HG02884 (cell line): ENCODE measurements around the gene TRAF1.
A peak's percentile ranks its signal among the peaks of the same experiment; 100 is the strongest.

Experiments
- ATAC-seq: cut with Tn5 transposase; IDR thresholded peaks from one replicate; pipeline ENCODE4 v1.9.1; 2021; ENCODE audit warnings: mild to moderate bottlenecking, moderate library complexity; ENCODE audit not compliant: unreplicated experiment

The TRAF1 gene

DNA sequence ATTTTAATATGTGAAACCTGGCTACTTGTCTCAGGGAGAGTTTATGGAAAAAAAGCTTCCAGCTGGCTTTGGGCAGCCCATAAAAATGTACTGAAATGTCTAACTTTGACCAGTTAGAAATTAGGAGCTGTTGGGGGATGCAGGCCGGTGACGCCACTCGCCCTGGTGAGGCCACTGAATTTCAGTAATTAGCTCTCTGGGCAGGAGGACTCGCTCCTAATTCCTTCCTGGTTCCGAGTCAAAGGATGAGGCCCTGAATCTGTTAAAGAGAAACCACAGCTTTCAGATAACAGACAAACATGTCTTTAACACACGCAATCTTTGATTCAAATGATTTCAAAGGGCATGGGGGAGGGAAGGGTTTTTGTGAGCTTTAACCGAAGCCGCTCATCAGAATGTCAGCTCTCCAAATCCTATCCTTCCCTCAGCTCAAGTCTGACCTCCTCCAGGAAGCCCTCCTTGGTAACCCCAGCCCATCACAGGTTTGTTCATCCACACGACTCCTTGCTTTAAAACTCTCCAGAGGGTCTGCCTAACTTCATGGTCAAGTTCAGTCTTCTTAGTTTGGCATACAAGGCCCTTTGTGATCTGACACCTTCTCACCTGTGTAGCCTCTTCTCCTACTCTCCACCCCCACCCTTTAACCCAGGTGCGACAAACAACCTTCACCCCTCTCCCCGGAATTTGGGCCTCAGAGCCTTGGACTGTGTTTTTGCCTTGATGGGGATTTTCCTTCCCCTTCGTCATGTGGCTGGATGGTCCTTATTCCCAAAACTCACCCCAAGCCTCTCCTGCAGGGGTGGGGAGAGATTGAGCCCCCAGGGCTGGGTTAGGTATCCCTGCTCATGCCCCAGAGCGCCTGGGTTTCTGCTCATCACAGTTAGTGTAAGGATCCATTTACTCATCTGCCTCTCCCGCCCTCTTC lies 36.0 kb downstream of the TRAF1 start:
- no peak for ATAC-seq

DNA sequence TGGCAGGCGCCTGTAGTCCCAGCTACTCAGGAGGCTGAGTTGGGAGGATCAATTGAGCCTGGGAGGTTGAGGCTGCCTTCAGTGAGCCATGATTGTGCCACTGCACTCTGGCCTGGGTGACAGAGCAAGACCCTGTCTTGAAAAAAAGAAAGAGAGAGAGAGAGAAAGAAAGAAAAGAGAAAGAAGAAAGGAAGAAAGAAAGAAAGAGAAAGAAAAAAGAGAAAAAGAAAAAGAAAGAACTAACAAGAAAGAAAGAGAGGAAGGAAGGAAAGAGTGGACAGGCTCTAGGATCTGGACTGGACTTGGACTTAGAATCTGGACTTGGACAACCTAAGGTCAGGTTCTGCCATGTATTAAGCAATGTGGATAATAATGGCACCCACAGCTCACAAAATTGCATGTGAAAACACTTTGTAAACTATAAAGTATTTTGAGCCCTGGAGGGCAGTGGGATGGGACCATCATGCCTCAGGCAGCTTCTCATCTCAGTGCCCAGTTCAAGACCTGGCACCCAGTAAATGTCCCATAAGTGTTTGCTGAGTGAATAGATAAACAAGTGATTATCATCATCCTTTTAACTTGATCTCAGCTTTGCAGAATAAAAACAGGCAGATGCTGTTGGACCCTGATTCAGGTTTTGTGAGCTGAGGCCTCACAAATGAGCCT lies 36.9 kb downstream of the TRAF1 start:
- ATAC-seq: no peak

DNA sequence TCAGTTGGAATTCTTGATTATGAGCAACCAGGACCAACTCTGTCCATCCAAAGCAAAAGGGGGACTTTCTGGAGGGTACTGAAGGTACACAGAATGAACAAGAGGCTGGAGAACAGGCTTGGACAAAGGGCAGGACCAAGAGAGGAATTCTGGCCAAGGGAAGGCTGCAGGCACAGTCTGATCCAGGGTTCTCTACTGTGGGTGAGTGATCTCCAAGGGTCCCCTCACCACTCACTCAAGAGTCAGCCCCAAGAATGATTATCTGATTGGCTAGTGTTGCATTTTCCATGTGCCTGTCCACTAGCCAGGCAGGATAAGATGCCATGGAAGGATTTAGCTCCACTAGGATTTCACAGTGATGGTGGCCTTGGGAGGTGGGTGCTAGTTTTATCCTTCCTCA lies 38.0 kb downstream of the TRAF1 start:
- no peak for ATAC-seq

DNA sequence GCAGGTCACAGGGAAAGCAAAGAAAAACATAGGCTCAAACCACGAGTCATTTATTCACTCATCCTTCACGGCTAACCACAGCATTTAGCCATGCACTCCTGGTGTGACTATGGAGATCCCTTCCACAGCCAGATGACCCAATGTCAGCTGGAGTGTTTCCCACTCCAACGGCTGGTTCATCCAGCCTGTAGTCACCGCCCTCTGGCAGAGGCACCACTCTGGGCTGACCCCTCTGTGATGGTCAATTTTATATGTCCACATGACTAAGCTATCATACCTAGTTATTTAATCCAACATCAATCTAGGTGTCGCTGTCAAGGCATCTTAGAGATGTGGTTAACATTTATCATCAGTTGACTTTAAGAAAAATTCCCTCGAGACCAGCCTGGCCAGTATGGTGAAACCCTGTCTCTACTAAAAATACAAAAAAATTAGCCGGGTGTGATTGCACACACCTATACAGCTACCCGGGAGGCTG lies 40.1 kb downstream of the TRAF1 start:
- no peak for ATAC-seq

DNA sequence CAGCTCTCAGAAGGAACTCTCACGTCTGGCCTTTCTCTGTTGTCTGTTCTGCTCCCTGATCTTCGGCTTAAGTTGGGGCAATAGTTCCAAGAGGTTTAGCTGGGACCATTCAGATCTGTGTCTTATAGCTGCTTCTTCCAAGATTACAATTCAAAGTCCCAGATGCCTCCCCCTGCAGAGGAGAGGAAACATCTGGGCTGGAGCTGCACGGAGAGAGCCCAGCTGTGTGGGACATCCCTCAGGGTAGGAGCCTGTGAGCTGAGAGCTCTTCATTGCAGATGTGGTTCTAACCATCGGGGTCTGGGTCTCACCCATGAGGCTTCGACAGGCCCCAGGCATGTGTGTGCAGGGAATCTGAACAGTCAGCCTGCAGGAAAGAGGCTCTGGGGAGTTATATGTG lies 40.6 kb downstream of the TRAF1 start:
- no peak for ATAC-seq

DNA sequence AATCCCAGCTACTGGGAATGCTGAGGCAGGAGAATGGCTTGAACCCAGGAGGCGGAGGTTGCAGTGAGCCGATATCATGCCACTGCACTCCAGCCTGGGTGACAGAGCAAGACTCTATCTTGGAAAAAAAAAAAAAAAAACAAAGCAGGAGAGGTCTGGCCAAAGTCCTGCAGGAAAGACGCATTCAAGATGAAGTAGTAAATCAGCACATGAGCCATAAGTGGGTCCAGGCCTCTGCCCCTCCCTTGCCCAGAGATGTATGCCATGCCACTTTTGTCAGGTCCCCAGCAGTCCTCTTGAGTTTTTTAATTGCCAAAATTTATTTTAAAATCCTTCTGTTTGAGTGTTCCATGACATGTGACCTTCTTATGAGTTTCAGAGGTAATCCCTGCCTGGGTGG lies 41.1 kb downstream of the TRAF1 start:
- no peak for ATAC-seq

DNA sequence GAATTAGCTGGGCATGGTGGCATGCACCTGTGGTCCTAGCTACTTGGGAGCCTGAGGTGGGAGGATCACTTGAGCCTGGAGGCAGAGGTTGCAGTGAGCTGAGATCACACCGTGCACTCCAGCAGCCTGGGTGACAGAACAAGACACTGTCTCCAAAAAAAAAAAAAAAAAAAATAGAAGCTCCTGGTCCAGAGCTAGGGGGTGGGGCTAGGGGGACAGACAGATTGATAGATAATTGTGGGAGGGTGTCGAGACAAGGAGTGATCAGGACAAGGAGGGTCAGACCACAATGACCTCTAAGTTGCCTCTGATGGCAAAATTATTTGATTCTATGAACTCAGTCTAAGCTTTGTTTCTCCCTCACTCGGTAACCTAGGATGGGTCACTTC lies 43.0 kb downstream of the TRAF1 start:
- no peak for ATAC-seq

DNA sequence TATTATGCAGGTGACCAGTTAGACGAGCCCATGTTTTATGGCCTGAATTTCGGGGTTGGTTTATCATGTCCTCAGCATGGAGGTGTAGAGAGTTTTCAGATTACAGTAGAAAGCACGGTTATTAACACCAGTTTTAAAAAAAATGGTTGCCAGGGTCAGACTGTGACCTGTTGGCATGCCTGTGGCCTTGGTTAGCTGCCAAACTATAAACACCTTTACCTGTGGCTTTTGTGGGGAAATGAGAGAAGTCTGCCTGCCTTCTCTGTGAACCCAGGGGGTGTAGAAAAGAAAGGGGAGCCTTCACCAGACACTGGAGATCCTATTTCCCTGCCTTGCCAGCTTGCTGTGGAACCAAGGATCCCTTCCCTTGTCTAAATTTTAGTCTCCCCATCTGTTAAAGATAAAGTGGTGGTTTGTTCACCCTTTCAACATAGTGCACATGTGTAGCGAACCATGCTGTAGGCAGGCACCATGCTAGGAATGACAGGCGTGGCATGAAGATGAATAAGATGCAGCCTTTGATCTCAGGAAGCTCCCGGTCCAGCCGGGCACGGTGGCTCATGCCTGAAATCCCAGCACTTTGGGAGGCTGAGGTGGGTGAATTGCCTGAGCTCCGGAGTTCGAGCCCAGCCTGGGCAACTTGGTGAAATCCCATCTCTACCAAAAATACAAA lies 43.5 kb downstream of the TRAF1 start:
- ATAC-seq: no peak

DNA sequence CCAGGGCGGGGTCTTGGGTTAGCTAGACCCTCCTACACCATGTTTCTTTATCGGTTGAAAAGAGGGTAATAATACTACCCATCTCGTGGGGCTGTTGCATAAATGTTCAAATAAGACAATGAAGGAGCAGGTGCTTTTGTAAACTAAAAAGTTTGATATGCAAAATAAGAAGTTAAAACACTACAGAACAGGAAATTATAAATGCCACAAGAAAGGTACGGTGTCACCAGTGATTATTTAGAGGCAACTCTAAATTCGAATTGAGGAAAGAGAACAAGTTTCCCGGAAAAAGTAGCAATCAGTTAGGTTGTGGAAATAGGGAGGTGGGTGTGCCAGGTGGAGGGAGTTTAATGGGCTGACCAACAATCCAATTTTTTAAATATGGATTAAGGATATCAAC lies 47.1 kb downstream of the TRAF1 start:
- no peak for ATAC-seq

DNA sequence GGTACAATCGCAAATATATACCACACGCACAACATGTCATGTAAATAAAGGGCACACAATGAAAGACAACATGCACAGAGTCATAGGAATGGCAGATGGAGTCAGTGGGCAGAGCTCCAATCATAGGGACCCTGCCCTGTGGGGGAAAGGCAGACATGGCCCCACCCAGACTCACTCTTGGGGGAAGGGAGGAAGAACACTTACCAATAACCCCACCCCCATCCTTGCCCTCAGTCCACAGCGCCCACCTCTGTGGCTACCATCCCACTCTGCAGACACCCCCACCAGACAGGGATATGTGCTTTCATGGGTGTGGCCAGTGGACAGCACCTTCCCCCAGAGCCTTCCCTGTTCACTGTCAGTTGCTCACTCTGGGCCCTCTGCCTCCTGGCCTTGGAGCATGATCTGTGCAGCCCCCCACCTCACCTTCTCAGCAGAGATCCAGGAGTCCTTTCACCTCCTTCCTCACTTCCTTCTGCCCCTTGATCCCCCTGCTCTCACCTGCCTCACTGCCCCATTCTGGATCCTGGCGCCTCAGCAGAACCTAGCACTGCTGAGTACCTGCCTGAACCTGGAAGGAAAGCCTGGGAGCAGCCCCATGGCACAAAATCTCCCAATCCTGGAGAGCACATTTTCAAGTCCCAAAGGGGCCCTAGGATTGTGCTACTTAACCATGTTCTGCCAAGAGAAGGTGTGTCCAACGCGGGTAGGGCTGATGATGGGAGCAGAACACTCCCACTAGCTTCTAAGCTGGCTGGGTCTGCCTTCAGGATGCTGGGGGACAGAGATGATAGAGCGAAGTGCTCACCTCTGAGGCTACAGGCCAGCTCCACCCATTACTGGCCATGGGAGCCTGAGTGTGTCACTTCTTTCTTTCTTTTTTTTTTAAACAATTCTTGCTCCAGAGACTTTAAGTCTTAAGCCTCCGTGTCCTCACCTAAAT lies 48.1 kb downstream of the TRAF1 start:
- ATAC-seq: no peak

DNA sequence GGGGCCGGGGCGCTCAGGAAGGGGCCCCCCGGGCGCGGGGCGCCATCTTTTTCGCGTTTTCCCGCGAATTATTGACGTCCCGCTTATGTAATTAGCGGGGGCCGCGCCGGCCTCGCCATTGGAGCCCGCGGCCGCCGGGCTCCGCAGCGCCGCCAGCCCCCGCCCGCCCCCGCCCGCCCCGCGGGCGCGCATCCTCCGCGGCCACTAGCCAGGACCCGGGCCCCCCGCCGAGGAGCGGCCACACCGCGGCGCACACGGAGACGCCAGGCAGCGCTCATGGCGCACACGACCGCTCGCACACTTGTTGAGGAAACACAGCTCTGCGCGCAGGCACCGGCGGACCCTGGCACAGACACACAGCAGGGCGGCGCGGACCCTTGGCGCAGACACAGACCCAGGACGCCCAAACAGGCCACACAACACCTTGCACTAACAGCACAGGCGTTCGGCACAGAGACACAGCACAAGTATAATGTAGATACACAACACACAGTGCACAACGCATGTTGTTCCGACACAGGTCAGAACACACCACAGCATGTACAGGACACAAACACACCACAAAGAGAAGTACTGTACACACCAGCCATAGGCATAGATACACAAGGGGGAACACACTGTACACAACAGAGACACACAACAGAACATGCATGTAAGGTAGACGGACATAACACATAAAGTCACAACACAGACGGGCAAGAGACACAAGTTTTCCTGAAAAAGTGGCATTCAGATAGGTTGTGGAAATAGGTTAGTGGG lies 49.1 kb downstream of the TRAF1 start:
- ATAC-seq: peak; percentile 38

DNA sequence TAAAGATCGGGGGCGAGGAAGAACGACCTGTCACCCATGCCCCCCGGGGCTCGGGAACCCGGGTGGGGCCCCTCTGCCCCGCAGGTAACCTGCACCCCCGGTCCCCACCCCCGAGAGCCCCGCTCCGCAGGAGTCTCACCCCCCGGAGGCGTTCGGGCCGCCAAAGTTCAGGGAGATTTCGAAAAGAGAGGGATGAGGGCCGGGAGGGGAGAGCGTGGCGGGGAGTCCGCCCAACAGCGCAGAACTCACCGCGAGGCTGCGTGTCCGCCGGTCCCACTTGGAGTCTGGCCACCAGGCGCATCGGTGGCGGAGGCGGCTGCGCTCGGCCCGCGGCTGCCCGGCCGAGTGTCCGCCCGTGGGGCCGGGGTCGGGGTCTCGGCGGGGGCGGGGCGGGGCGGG lies 49.8 kb downstream of the TRAF1 start, which contains the start of gene PHF19:
TSS of gene PHF19 (minus strand) at position 347 of the 399 bp plus-strand sequence. CDS start 2,447 bp downstream, outside the sequence.
- peak; percentile 9 for ATAC-seq

DNA sequence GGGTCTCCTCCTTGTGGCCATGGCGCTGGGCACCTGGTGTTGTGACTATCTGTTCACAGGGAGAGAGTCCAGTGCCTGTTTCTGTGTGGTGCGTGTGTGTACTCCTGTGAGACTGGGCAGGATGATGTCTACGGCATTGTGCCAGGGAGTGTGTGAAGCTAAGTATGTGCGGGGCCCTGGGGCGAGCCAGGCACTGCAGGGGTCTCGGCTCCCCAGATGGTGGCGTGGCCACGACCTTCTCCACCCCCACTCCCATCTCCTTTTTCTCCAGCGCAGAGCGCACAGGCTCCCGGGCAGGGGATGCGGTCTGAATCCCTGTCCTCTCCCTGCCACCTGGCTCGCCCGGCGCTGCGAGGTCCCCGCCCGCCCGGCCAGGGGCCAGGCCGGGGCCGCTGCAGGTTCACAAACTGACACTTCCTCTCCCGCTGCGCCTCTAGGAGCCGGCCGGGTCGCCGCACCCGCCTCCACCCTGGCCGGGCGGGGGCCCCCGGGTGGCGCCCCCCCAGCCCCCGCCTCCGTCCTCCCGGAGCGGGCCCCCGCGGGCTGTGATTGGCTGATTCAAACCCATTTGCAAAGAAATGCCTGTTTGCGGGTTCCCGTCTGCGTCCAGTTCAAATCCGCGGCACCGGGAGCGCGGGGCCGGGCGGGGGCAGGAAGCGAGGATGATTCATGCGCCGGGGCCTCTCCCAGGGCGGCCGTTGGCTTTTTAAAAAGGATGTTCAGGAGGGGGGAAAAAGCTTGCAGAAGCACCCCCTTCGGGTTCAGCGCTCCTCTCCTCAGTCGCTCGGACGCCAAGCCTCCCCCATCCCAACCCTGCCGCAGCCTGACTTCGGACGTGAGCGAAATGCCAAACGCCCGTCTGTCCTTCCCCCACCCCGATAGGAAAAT lies 50.4 kb downstream of the TRAF1 start:
- ATAC-seq: peak; percentile 46

DNA sequence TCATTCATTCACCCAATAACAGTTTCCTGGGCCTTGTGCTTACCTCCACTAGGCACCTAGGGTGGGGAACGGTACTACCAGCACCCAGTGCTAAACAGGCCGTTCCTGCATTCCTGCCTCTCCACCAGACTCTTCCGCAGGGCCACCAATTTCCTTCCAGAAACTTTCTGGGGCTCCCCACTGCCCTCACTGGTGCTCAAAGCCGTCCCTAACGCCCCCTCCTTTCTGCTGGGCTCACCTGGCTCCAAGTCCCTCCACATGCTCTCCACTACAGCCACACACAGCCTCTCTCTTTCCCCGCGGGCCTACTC lies 51.0 kb downstream of the TRAF1 start:
- no peak for ATAC-seq

DNA sequence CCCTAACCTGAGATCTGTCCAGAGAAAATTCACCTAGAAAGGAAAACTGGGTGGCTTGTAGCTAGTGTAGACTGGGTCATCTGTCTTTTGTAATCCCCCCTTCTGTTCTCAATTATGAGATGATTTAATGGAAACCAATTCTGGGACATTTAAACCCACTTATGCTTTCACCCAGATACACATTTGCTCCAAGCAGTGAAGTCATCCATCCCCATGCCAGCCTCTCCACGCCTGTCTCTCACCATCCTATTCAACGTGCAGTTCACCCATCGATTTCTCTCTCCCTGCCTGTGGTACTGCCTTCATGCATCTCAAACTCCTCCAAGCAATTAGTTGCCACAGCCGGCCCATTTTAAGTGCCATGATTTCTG lies 51.4 kb downstream of the TRAF1 start:
- no peak for ATAC-seq

DNA sequence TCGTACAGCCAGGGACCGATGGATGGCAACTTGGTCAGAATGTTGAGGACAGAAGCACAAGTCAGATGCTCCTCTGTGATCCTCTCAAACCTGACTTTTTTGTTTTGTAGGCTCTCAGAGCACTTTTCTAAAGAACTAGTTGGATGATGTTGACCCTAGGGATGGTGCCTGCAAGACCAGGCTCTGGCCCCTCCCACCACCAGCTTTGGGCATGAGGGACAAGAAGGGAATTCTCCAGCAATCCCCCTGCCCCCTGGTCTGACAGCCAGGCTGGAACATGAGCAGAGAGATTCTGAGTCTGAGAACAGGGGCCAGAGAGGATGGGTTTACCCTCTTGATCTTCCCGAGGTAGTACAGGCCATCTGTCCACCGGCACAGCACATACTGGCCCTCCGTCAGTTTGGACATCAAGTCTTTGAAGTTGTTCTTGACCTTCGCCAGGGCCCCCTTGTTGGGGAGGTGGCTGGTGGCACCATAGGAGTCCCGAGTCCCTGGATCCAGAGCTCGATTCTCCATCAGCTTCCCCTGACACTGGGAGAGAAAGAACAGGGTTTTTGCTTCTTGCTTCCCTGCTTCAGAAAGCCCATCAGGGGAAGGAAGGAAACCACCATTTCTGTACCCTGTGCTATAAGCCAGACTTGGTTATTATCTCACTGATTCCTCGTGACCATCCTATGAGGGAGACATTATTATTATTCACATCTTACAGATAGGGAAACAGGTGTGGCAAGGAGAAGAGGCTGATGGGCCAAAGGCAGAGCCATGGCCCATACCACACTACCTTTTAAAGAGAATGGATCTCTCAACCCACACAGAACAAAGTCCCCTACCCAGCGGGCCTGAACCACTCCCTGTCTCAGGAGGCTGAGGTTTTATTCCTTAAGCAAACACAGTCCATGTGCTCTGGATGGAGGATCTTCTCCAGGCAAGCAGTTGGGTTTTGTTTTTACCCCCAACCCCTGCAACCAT lies 52.1 kb downstream of the TRAF1 start:
- no peak for ATAC-seq

DNA sequence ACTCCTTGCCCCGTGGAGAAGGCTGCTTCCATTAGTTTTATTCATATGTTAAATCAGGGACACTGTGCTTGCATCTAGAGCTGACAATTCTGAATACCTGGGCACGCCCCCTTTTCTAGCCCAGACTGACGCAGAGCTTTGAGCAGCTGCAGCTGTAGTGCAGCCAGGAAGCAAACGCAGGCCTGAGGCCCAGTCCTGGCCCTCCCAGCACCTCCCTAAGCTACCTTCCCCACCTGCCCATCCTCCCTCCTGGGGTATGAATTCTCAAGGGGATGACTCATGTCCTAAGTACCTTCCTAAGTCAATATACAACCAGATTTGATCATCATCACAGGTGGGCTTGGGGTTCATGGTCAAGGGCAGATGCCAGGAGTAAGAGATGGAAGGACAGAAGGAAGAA lies 53.1 kb downstream of the TRAF1 start:
- no peak for ATAC-seq
